Fibroblast of mammary gland (primary cell): ENCODE data around the gene VARS2.
A peak's percentile ranks its signal among the peaks of the same experiment; 100 is the strongest.
"Not testable (repeated sequence)": the region's sequence is repeated elsewhere in the genome, so short reads cannot be mapped to it uniquely, and the experiment has no call there.

Experiments
- DNase-seq: peaks from one replicate; pipeline ENCODE4 v3.0.0-alpha.2; 2010; ENCODE audit warnings: low read depth
- H3K4me3 ChIP-seq: 2 replicates; pipeline ENCODE4 v1.5.1; 2011; ENCODE audit warnings: low read depth, mild to moderate bottlenecking, low read length, moderate library complexity; ENCODE audit not compliant: control insufficient read depth
- TF ChIP-seq, protein P1 (sequence below): conservative IDR thresholded peaks from 2 replicates; pipeline ENCODE4 v1.5.1; 2011; ENCODE audit warnings: low read depth, low read length, inconsistent platforms; ENCODE audit not compliant: control insufficient read depth, insufficient read depth

VARS2 gene

DNA sequence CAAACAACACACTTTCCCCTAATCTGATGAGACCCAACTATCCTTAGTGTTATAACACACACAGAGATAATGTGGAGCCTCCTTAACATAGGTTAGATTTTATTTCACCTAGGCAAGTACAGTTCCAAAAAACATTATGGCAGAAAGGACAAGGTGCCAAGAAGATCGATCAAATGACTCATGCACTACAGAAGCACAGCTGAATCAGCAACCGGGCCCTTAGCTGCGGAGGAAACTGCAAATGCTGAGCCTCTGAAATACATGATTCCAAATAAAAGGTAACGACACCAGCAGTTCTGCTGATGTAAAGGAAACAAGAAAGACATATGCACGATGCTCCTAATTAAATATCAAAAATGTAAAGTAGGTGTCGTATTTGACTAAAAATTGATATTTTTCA lies 49.6 kb downstream of the VARS2 start:
- TF ChIP-seq, protein P1, sequence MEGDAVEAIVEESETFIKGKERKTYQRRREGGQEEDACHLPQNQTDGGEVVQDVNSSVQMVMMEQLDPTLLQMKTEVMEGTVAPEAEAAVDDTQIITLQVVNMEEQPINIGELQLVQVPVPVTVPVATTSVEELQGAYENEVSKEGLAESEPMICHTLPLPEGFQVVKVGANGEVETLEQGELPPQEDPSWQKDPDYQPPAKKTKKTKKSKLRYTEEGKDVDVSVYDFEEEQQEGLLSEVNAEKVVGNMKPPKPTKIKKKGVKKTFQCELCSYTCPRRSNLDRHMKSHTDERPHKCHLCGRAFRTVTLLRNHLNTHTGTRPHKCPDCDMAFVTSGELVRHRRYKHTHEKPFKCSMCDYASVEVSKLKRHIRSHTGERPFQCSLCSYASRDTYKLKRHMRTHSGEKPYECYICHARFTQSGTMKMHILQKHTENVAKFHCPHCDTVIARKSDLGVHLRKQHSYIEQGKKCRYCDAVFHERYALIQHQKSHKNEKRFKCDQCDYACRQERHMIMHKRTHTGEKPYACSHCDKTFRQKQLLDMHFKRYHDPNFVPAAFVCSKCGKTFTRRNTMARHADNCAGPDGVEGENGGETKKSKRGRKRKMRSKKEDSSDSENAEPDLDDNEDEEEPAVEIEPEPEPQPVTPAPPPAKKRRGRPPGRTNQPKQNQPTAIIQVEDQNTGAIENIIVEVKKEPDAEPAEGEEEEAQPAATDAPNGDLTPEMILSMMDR, result no peak
- no peak overlapping the region for H3K4me3 ChIP-seq
- DNase-seq, result peak; percentile 68

DNA sequence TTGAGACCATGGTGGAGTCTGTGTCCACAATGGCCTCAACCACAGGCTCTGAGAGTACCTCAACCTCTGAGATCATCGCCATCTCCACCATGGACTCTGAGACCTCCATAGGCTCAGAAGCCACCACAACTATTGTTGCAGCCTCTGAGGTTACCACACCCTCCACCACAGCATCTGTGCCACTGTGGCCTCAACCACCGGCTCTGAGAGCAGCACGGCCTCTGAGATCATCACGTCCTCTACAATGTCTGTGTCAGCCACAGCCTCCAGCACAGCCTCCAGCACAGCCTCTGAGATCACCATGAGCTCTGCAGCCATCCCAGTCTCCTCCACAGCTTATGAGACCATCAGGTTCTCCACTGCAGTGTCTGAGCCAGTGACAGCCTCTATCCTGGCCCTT lies 50.0 kb downstream of the VARS2 start:
- peak; percentile 33 for DNase-seq
- TF ChIP-seq, protein P1, result no peak
- no peak overlapping the region for H3K4me3 ChIP-seq

DNA sequence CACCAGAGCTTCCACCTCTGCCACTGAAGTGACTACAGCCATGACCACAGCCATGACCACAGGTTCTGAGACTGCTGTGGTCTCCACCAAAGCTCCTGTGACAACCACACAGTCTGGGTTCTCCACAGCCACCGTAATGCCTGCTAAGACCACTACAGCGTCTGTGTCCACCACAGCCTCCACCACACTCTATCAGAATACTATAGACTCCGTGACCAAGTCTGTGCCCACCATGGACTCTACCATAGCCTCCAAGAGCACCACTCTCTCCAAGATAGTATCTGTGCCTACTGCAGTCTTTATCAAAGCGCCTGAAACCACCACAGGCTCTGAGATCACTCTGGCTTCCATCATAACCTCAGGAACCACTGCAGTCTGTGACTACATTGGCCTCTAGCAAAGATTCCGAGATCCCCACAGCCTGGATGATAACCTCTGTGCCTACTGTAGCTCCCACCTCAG lies 51.1 kb downstream of the VARS2 start:
- H3K4me3 ChIP-seq, result no peak overlapping the region
- DNase-seq, result no peak
- TF ChIP-seq, protein P1, result no peak

DNA sequence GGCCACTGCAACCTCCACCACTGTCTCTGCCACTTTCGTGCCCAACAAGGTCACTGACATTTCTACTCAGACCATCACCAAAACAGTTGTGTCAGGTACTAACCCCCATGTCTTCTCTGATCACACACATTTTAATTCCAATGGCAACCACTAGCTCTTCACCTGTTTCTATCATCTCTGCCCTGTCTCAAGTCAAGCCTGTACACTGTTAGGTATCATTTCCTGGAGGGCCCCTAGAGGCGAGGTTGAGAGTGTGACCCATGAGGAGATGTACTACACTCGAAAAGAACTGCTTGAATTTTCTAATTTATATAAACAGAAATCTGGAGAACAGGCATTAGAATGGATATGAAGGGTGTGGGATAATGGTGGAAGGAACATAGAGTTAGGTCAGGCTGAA lies 52.1 kb downstream of the VARS2 start:
- no peak for DNase-seq
- TF ChIP-seq, protein P1, result no peak
- no peak overlapping the region for H3K4me3 ChIP-seq

DNA sequence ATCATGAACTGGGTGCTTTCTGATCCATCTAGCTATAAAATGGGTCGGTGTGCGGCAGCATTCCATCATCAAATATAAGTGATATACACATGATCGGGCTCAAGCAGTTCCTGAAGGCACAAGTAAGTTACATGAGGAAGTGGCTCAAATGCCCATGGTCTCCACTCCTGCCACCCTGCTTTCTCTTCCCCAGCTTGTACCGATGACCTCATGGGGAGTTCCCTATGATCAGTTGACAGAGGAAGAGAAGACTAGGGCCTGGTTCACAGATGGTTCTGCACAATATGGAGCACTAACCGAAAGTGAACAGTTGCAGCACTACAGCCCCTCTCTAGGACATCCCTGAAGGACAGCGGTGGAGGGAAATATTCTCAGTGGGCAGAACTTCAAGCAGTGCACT lies 55.1 kb downstream of the VARS2 start:
- DNase-seq, H3K4me3 ChIP-seq: not testable (repeated sequence)

DNA sequence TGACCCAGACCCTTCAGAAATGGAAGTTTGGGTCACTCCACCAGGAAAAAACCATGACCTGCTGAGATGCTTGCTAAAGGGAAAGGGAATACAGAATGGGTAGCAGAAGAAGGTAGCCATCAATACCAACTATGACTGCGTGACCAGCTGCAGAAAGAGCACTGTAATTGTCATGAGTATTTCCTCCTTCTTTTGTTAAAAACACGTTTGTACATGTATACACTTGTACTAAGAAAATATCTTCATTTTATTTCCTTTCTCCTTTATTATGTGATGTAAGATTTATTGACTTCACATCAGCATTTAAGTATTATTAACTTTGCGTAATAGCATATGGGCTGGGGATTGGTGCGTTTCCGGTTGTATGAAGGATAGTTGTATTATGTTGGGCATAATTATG lies 56.9 kb downstream of the VARS2 start:
- no peak overlapping the region for H3K4me3 ChIP-seq
- no peak for DNase-seq
- TF ChIP-seq, protein P1, result no peak

DNA sequence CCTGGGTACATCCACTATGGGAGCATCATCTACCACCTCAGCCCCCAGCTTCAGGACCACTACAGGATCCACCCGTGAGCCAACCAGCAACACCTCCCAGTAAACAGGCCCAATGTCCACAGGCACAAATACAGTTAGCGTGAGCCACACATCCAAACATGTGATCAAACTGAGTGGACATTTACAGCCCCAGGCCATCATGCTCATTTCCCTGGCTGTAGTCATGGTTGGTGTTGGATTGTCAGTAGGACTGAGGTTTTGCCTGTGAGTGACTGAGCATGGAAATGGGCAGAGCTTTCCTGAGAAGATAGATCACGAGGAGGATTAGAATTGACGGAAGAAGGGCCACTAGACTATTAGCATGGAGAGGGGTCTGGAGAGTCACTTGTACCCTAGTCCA lies 58.8 kb downstream of the VARS2 start:
- H3K4me3 ChIP-seq, result no peak overlapping the region
- TF ChIP-seq, protein P1, result no peak

More for the DNA sequence above, 58.8 kb downstream of the VARS2 start:
- DNase-seq, result no peak
